ENCODE data around the gene BCKDHA.

Gene BCKDHA

DNA sequence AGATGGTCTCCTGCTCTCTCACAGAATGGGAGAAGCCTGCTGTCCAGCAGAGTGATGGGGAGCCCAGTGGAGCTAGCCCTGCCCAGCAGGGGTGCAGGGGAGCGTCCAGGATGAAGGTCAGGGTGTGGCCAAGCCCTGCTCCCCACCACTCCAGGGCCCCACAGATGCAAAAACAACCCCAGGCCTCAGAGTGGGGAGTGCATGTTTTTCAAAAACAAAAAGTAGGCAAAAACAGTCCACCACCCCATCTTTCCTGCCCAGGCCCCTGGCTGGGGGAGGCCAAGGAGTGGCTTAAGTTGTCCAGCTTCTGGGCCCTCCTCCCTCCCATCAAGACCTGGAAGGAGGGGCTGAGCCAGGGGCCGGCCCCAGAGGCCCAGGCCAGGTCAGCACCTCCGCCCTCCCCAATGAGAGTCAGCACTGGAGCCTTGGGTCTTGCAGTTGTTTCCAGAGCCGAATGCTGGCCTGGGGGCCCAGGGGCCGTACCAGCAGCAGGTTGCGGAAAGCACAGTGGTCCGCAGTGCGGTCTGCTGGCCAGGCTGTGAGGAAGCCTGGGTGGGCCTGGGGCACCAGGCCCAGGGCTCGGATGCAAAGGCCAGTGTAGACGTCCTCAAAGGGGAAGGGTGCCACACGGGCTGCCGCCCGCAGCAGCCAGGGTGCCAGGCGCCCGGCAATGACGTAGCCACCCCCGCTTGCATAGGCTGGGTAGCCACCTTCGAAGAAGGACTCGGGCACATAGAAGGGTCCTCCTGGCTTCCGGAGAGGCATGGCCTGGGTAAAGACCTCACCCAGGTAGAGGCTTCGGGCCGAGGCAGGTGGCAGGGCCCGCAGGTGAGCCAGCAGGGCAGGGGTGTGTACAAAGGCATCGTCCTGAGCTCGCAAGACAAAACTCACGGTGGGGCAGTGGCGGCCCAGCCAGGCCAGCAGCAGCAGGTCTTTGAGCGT is 27.8 kb downstream of the BCKDHA start:
- Histone ChIP-seq H3K36me3 (replicated peaks in 1 of 2; ENCODE audit: control insufficient read depth in 2 of 2, insufficient read depth in 2 of 2, low read length in 2 of 2) (peaks cover 20 to 40% of the 10 kb centered on the region in 2 donors), H2BK12ac (ENCODE audit: low read length) (no peak overlapping the region), H3K4me3 (ENCODE audit: low read length in 2 of 2) (no peak overlapping the region), H3K4ac (ENCODE audit: low read length) (no peak overlapping the region), H2BK15ac (ENCODE audit: low read length) (no peak overlapping the region), H4K91ac (ENCODE audit: low read depth, low read length, poor library complexity) (no peak overlapping the region), H2BK5ac (ENCODE audit: low read length) (no peak overlapping the region), H3K14ac (ENCODE audit: low read length) (no peak overlapping the region), H3K9me3 (replicated peaks in 1 of 2; ENCODE audit: control insufficient read depth in 2 of 2, insufficient read depth in 1 of 2, low read depth in 1 of 2, low read length in 2 of 2) (no peaks in the 10 kb centered on the region), H2BK120ac (ENCODE audit: low read depth, low read length) (peak overlapping the region; percentile 72), H2AK5ac (ENCODE audit: low read depth, low read length) (peak overlapping the region; percentile 86), H3K4me1 (ENCODE audit: control insufficient read depth in 2 of 2, insufficient read depth in 1 of 2, low read depth in 1 of 2, low read length in 2 of 2) (peaks cover 13 to 19% of the 10 kb centered on the region in 2 donors), H3K27me3 (ENCODE audit: control insufficient read depth in 3 of 3, insufficient read depth in 3 of 3, low read depth in 1 of 3, low read length in 3 of 3) (no peaks in the 10 kb centered on the region), H2AFZ (ENCODE audit: low read length) (no peak overlapping the region), H3K27ac (replicated peaks; ENCODE audit: low read length) (no peak overlapping the region), H3K23ac (ENCODE audit: low read depth, low read length, poor library complexity) (peak overlapping the region; percentile 93), H3K4me2 (ENCODE audit: insufficient read depth, low read length, poor library complexity, severe bottlenecking) (no peak overlapping the region), H3K18ac (ENCODE audit: low read length) (no peak overlapping the region), H4K8ac (ENCODE audit: low read depth, low read length) (no peak overlapping the region), H3K9ac (ENCODE audit: low read depth, low read length, poor library complexity) (peak overlapping the region; percentile 77), H3K79me1 (ENCODE audit: low read depth, low read length) (peaks cover 5% of the 10 kb centered on the region)
- no peak for DNase-seq (ENCODE audit: low spot score)
- WGBS, 2 donors (ENCODE audit: extremely low coverage in 2 of 2, insufficient read length in 2 of 2, insufficient replicate concordance in 1 of 2), result no CpG with 5 or more reads among the region's 28 CpGs

DNA sequence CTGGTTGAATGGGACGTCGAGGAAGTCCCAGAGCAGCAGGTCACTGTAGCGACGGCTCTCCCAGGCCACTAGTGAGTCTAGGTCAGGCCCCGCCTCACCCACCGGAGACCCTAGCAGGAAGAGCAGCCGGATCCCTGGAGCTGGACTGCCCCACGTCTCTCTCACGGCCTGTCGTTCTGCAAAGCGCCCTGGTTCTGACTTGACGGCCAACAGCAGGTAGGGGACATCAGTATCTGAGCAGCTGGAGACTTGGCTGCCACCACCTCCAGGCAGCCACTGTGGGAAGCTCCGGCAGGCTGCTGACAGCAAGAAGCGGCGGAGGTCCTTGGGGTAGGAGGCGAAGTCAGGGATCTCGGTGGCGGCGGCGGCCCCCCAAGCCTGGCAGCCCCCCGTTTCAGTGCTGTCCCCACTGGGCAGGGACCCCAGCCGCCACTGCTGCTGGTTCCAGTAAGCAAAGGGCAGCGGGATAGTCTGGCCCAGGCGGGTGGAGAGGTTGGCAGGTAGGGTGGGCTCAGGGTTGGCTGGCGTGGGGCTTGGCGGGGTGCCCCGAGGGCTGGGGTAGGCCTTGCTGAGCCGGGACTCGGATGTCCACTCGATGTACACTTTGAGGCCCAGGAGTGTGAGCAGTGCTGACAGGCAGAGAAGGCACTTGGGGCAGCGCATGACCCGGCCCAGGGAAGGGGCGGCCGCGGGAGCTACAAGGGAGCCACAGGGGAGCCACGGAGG is 28.7 kb downstream of the BCKDHA start:
- H3K18ac ChIP-seq (ENCODE audit: low read length), result peak overlapping the region; percentile 94
- H3K4ac ChIP-seq (ENCODE audit: low read length), result no peak overlapping the region
- H2AFZ ChIP-seq (ENCODE audit: low read length), result peak overlapping the region; percentile 85
- no peaks in the 10 kb centered on the region for H3K27me3 ChIP-seq (ENCODE audit: control insufficient read depth in 3 of 3, insufficient read depth in 3 of 3, low read depth in 1 of 3, low read length in 3 of 3)
- peak overlapping the region in 1 of 2 donors; percentile 42 for H3K4me3 ChIP-seq (ENCODE audit: low read length in 2 of 2)
- peak overlapping the region; percentile 30 for H2BK15ac ChIP-seq (ENCODE audit: low read length)
- WGBS, 2 donors (ENCODE audit: extremely low coverage in 2 of 2, insufficient read length in 2 of 2, insufficient replicate concordance in 1 of 2), result no CpG with 5 or more reads among the region's 36 CpGs
- peak overlapping the region; percentile 56 for H3K4me2 ChIP-seq (ENCODE audit: insufficient read depth, low read length, poor library complexity, severe bottlenecking)
- H3K4me1 ChIP-seq (ENCODE audit: control insufficient read depth in 2 of 2, insufficient read depth in 1 of 2, low read depth in 1 of 2, low read length in 2 of 2), result peaks cover 13 to 19% of the 10 kb centered on the region in 2 donors
- H2BK12ac ChIP-seq (ENCODE audit: low read length), result no peak overlapping the region
- DNase-seq (ENCODE audit: low spot score), result no peak
- H3K23ac ChIP-seq (ENCODE audit: low read depth, low read length, poor library complexity), result peak overlapping the region; percentile 93
- no peak overlapping the region for H4K91ac ChIP-seq (ENCODE audit: low read depth, low read length, poor library complexity)
- H3K14ac ChIP-seq (ENCODE audit: low read length), result peak overlapping the region; percentile 56
- peaks cover 23 to 41% of the 10 kb centered on the region in 2 donors for H3K36me3 ChIP-seq (replicated peaks in 1 of 2; ENCODE audit: control insufficient read depth in 2 of 2, insufficient read depth in 2 of 2, low read length in 2 of 2)
- H3K9ac ChIP-seq (ENCODE audit: low read depth, low read length, poor library complexity), result peak overlapping the region; percentile 77
- no peak overlapping the region for H3K27ac ChIP-seq (replicated peaks; ENCODE audit: low read length)
- H4K8ac ChIP-seq (ENCODE audit: low read depth, low read length), result peak overlapping the region; percentile 23
- peak overlapping the region; percentile 86 for H2AK5ac ChIP-seq (ENCODE audit: low read depth, low read length)
- peak overlapping the region; percentile 6 for H2BK5ac ChIP-seq (ENCODE audit: low read length)
- H3K9me3 ChIP-seq (replicated peaks in 1 of 2; ENCODE audit: control insufficient read depth in 2 of 2, insufficient read depth in 1 of 2, low read depth in 1 of 2, low read length in 2 of 2), result no peaks in the 10 kb centered on the region
- peaks cover 5% of the 10 kb centered on the region for H3K79me1 ChIP-seq (ENCODE audit: low read depth, low read length)
- H2BK120ac ChIP-seq (ENCODE audit: low read depth, low read length), result peak overlapping the region; percentile 72

DNA sequence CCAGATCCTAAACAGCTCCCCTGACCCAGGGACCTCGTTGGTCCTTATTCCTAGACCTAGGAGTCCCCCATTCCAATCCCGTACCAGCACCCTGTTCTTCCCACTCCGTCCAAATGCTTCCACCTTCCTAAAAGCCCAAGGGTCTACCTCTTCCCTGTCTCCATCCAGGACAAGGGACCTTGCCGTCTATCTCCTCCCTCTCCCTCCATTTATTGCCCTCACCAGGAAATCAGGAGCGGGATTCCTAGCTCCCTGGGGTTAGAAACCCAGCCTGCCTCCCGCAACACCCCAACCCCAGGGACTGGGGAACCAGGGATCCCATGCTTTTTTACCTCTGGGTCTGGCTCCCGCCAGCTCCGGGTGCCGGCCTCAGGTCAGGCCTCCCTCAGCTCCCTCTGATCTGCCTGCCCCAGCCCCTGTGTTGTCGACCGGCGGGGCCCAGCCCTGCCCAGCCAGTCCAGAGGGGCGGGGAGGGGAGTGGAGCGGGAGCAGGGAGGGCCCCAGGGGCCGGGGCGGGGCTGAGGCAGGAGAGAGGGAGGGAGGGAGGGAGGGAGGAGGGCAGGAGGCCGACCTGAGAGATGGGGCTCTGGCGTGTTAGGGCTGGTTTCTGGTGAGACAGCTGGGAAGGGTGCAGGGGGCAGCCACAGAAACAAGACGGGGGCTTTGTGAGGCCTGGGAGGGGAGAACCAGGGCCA is 29.5 kb downstream of the BCKDHA start, which contains the start of gene B3GNT8:
B3GNT8 (minus strand) TSS at position 423 of the 695 bp plus-strand sequence. CDS start 596 bp downstream, outside the sequence.
- Histone ChIP-seq H3K9ac (ENCODE audit: low read depth, low read length, poor library complexity) (peak within 1 kb of the TSS; percentile 81), H3K36me3 (replicated peaks in 1 of 2; ENCODE audit: control insufficient read depth in 2 of 2, insufficient read depth in 2 of 2, low read length in 2 of 2) (peaks cover 29 to 42% of the 10 kb centered on the region in 2 donors), H3K27ac (replicated peaks; ENCODE audit: low read length) (peak within 1 kb of the TSS; percentile 19), H2BK12ac (ENCODE audit: low read length) (peak within 1 kb of the TSS; percentile 73), H2BK15ac (ENCODE audit: low read length) (peak within 1 kb of the TSS; percentile 79), H3K18ac (ENCODE audit: low read length) (peak within 1 kb of the TSS; percentile 94), H3K4ac (ENCODE audit: low read length) (no peak within 1 kb of the TSS), H3K23ac (ENCODE audit: low read depth, low read length, poor library complexity) (peak within 1 kb of the TSS; percentile 93), H2AFZ (ENCODE audit: low read length) (peak within 1 kb of the TSS; percentile 85), H4K8ac (ENCODE audit: low read depth, low read length) (peak within 1 kb of the TSS; percentile 23), H3K4me3 (ENCODE audit: low read length in 2 of 2) (peak within 1 kb of the TSS; percentile 42 to 72), H3K4me2 (ENCODE audit: insufficient read depth, low read length, poor library complexity, severe bottlenecking) (peak within 1 kb of the TSS; percentile 60), H3K27me3 (ENCODE audit: control insufficient read depth in 3 of 3, insufficient read depth in 3 of 3, low read depth in 1 of 3, low read length in 3 of 3) (no peaks in the 10 kb centered on the region), H3K79me1 (ENCODE audit: low read depth, low read length) (peaks cover 9% of the 10 kb centered on the region), H3K9me3 (replicated peaks in 1 of 2; ENCODE audit: control insufficient read depth in 2 of 2, insufficient read depth in 1 of 2, low read depth in 1 of 2, low read length in 2 of 2) (no peaks in the 10 kb centered on the region), H4K91ac (ENCODE audit: low read depth, low read length, poor library complexity) (no peak within 1 kb of the TSS), H2BK120ac (ENCODE audit: low read depth, low read length) (no peak within 1 kb of the TSS), H2AK5ac (ENCODE audit: low read depth, low read length) (peak within 1 kb of the TSS; percentile 86), H2BK5ac (ENCODE audit: low read length) (peak within 1 kb of the TSS; percentile 66), H3K4me1 (ENCODE audit: control insufficient read depth in 2 of 2, insufficient read depth in 1 of 2, low read depth in 1 of 2, low read length in 2 of 2) (peaks cover 13 to 19% of the 10 kb centered on the region in 2 donors), H3K14ac (ENCODE audit: low read length) (peak within 1 kb of the TSS; percentile 56)
- peak; percentile 59 for DNase-seq (ENCODE audit: low spot score)
- WGBS, 2 donors (ENCODE audit: extremely low coverage in 2 of 2, insufficient read length in 2 of 2, insufficient replicate concordance in 1 of 2), result no CpG with 5 or more reads among the region's 19 CpGs
